Gastrocnemius medialis (tissue), 4 donors: Measurements from ENCODE around the gene KRT7.

Source experiments
- CTCF ChIP-seq, 5 experiments: fragments of 450-650 bp in 3 of 5; fragments of 200-600 bp in 2 of 5; sonication (generic) in 2 of 5; IDR thresholded peaks in 4 of 5; conservative IDR thresholded peaks in 1 of 5; 1 replicate in 4 of 5; 2 replicates in 1 of 5; pipeline ENCODE4 v1.5.1; 2016 to 2019; ENCODE audit warnings: antibody characterized with exemption in 5 of 5, mild to moderate bottlenecking in 3 of 5, moderate library complexity in 3 of 5
- POLR2A ChIP-seq, 2 donors: fragments of 450-650 bp; IDR thresholded peaks; one replicate each; pipeline ENCODE4 v1.6.1; 2017; ENCODE audit warnings: antibody characterized with exemption in 2 of 2, mild to moderate bottlenecking in 2 of 2, moderate library complexity in 2 of 2

GRCh38 chr12:52258335-52258901, 25.4 kb downstream of the KRT7 start:
- TF ChIP-seq CTCF (IDR thresholded peaks at IDR 0.05 in 4 of 5, conservative IDR thresholded peaks at IDR 0.05 in 1 of 5), result no peak
- TF ChIP-seq POLR2A (IDR thresholded peaks at IDR 0.05), result no peak
